IMR-90 (cell line): ENCODE measurements around the gene CFAP161. TPM values are rescaled to one million over a fixed set of nuclear protein-coding genes. Genes with fewer than 3 reads are reported as not detected.

Source experiments
- polyA plus RNA-seq, 3 experiments: library from polyadenylated mRNA; depleted of rRNA; stranded (reverse); fragments of >200 nt; gene quantifications; 2 replicates each; pipeline ENCODE4 v1.2.3, GENCODE V29; 2012; ENCODE audit warnings: low replicate concordance in 1 of 3
- total RNA-seq: library from RNA; depleted of rRNA; stranded (reverse); fragments of >200 nt; gene quantifications from 2 replicates; pipeline ENCODE4 v1.2.3, GENCODE V29; 2012; rRNA removed

The CFAP161 gene
- total and polyA plus RNA-seq, 2 of the 4 experiments (the other 2 are of a cell fraction), result not detected

Other genes with a start within 250 kb of the CFAP161 start
- 10.0 and 15.3 TPM in 2 replicates for gene MESD, start 144.5 kb upstream of the CFAP161 start, total RNA-seq
- 14.0 and 14.7 TPM in 2 replicates for gene MESD, start 144.5 kb upstream of the CFAP161 start, polyA plus RNA-seq (2012; rRNA removed)
- 2.2 and 2.8 TPM in 2 replicates for gene TLNRD1, start 133.3 kb upstream of the CFAP161 start, total RNA-seq
- gene TLNRD1, start 133.3 kb upstream of the CFAP161 start, polyA plus RNA-seq (2012; rRNA removed), result 6.8 and 9.5 TPM in 2 replicates
- under 0.01 and 0.18 TPM in 2 replicates for gene IL16, start 62.6 kb downstream of the CFAP161 start, total RNA-seq
- gene IL16, start 62.6 kb downstream of the CFAP161 start, polyA plus RNA-seq (2012; rRNA removed), result 0.24 and 0.27 TPM in 2 replicates
- 4.4 and 5.0 TPM in 2 replicates for gene STARD5, start 189.9 kb downstream of the CFAP161 start, total RNA-seq
- gene STARD5, start 189.9 kb downstream of the CFAP161 start, polyA plus RNA-seq (2012; rRNA removed), result 20.4 and 22.8 TPM in 2 replicates
- gene TMC3, start 239.9 kb downstream of the CFAP161 start, total RNA-seq, result not detected in 2 replicates
- not detected in 2 replicates for gene TMC3, start 239.9 kb downstream of the CFAP161 start, polyA plus RNA-seq (2012; rRNA removed)